CD4-positive, alpha-beta T cell treated with Interleukin-6 at 100 ng/mL for 8 hours (primary cell): Measurements from ENCODE around the gene ESR2.
"Not testable (repeated sequence)": the region's sequence is repeated elsewhere in the genome, so short reads cannot be mapped to it uniquely, and the experiment has no call there.

Experiments
- DNase-seq: peaks from one replicate; pipeline ENCODE4 v3.0.0-alpha.2; 2020; ENCODE audit warnings: mixed read lengths, low spot score

The ESR2 gene

DNA sequence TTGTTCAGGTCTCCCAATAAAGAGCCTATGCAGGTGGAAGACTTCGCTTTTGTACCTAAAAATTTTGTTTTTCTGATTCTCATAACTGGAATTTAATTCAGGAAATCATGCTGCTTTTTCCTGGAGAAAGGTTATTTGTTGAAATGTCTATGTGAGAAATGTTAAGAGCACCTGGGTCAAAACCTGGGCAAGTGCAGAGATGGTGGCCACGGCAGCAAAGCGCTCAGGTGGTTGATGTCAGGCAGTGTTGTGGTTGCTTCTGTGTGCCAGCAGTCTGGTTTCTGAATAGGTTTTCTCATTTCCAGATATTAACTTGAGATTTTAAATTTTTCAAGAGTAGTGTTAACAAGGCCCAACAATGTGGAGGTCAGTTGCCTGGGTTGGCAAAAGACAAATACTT lies 96.2 kb downstream of the ESR2 start:
- no peak for DNase-seq

DNA sequence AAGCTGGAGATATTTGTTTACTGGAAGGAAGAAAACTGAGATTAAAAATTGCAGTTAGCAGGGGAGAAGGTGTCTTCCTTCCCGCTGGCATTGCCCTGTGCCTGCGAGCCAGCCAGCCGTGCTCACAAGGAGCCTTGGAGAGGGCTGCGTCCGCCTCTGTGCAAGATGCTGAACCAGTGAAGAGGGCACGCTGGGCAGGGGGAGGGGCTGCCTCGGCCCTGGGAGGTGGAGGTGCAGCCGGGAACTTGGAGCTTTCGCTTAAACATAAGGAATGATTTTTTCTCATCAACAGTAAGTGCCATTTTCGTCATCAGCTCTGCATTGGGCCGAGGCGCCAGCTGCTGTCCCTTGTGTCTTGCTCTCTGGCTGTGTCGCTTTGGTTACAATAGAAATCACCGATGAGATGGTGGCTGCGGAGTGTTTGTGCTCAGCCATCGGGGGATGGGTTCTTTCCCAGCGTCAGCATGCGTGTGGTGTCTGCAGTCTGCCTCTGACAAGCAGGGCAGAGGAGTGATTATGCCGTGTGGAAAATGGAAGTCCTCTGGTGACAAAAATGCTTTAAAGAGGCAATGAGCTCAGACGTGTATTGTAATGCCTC lies 97.3 kb downstream of the ESR2 start:
- peak; percentile 5 for DNase-seq

DNA sequence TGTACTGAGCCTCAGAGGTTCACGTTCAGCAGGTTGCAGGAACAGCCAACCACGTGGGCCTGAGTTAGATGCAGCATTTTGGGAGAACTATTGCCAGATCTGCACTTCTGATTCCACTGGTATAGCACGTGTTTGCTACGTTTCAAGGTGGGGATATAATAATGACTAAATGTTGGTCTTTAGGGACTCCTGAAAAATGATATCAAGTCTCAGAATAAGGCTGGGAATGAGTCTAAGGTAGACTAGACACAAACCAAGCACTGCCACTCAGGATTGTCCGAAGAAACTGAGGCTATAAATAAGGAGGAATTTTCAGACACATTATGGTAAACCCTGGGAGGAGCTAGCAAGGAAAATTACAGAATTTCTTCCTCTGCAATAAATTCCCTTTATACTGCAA lies 98.1 kb downstream of the ESR2 start:
- no peak for DNase-seq

DNA sequence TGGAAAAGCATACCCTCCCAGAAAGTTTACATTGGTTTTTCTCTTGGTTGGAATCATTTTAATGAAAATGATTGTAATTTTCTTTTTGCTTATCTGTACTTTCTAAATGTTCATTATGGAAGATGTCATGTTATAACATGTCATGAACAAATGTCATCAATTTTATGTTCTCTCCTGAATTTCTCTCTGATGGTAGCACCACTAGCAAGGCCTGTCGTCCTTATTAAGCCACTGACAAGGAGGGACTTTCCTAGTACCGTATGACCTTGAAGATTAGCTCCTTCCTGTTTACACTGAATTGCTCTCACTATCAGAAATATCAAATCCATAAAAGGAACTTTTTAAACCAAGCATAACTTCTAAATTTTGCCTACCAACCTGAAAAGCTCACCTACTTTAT lies 99.0 kb downstream of the ESR2 start:
- DNase-seq, result peak; percentile 14

DNA sequence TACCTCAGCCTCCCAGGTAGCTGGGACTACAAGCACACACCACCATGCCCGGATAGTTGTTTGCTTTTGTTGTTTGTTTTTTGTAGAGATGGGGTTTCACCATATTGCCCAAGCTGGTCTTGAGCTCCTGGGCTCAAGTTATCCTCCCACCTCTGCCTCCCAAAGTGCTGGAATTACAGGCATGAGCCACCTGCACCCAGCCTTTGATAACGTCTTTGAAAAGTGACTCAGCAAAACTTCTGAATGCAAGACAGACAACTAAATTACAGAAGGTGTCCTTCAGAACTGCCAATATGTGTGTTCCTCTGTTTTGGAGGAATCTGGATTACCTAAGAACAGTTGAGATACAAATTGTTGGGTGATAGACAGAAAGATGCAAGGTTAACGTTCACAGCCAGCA lies 99.8 kb downstream of the ESR2 start:
- DNase-seq, result no peak

DNA sequence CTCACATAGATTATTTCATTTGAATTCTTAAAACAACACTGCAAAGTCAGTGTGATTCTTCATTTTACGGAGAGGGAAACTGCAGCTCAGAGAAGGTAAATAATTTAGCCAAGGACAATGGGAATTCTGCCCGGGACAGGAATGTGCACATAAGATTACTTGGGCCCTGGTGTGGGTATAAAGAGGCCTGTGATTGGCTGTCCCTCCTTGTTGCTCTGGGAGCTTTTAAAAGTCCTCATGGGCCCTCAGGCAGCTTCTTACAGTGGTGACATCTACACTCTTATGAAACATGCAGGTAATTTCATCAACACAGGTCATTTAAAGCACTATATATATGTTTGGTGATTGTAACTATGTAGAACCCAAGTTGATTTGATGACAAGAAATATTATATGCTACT lies 100.3 kb downstream of the ESR2 start:
- no peak for DNase-seq

DNA sequence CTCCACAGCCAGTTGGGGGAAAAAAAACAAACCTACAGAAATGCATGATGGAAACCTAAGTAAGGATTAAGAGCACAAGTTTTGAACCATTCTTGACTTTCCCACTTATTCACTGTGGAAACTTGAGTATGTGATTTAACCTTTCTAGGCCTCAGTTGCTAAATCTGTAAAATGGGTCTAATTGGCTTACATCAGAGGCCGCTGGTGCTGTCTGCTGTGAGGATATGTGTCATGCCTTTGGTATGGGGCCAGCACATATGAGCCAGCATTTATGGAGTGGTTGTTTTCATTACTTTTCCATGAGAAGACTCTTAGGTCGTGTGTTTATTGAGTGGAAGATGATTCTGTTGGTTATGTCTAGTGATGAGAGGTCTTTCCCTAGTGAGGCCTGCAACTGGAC lies 102.4 kb downstream of the ESR2 start:
- DNase-seq, result no peak

DNA sequence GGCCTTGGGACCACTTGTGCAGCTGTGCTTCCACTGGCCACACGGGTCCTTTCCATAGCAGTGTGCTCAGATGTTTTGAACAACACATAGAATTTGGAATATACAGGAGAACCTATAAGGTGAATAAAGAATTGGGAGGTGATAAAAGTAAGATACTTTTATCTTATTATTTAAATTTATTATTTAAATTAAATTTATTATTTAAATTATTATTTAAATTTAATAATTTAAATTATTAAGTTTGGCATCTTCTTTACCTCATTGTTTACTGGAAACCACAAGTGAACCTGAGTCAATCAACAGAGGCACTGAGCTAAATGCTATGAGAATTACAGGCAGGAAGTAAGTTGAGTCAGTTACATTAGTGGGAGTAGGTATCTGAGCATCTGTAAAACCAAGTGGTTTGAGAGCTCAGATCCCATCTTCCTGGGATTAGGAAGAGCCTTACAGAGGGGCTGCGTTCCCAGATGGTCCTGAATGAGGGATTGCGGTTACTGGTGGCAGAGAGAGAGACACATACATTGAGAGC lies 103.1 kb downstream of the ESR2 start:
- no peak for DNase-seq

DNA sequence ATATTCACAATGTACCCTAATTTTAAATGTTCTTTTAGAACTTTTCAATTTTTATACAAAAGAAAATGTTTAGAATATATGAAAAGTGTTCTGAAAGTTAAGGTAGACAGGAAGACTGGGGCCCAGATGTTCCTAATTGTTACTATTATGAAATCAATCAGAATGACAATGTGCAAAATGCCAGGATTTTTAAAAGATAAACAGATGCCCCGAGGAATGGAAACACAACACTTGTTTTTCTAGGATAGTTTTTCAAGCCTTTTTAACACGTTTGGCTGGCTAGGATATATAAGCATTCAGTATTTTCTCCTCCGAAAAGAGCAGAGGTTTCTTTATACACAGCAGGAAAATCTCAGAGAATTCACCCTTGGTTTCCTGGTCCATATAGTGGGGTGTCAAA lies 106.8 kb downstream of the ESR2 start:
- no peak for DNase-seq

DNA sequence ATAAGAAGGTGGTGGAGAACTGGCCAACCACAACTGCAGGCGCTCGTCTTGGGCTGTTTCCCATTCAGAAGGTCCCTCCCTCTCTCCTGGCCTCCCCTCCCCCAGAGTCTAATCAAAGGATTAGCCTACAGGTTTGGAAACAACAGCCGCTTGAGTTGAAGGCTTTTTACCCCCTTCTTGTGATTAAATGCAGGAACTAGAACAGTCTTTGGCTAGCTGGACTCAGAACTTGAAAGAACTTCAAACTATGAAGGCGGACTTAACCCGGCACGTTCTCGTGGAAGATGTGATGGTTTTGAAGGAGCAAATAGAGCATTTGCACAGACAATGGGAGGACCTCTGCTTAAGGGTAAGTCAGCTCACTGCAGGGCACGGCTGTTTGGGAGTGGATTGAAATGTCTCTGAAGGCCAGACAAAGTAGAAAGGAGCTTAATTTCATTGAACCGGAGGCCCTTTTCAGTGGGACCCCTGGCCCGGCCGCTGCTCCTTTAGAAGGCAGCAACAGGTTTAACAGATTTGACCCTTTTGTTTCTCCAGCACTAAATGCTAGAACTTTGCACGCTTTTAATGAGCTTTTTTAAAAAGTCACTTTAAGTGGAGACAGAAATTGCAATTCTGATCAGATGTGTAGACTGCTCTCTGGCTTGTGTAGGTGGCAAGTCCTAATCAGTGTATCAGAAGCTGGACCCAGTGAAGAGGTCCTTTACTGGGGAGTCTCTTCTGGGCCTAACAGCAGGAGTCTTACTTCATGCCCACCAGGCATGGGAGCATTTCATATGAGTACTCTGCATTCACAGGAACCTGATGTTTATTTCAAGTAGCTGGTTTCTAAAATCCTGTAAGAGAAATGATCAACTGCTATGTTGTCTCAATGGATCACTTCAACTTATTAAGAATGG lies 107.7 kb downstream of the ESR2 start:
- no peak for DNase-seq

DNA sequence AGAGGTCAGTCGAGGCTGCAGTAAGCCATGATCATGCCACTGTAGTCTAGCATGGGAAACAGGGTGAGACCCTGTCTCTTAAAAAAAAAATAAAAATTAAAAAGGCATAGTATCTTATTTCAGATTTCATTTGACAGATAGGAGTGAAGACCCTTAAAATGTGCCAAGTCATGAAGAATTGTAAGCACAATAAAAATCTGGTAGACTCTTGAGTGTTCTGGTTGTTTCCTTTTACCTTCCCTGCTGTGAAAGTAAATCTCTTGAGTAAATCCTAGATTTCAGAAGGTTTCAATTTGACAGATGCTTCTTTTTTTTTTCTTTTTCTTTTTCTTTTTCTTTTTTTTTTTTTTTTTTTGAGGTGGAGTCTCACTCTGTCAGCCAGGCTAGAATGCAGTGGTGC lies 109.0 kb downstream of the ESR2 start:
- no peak for DNase-seq

DNA sequence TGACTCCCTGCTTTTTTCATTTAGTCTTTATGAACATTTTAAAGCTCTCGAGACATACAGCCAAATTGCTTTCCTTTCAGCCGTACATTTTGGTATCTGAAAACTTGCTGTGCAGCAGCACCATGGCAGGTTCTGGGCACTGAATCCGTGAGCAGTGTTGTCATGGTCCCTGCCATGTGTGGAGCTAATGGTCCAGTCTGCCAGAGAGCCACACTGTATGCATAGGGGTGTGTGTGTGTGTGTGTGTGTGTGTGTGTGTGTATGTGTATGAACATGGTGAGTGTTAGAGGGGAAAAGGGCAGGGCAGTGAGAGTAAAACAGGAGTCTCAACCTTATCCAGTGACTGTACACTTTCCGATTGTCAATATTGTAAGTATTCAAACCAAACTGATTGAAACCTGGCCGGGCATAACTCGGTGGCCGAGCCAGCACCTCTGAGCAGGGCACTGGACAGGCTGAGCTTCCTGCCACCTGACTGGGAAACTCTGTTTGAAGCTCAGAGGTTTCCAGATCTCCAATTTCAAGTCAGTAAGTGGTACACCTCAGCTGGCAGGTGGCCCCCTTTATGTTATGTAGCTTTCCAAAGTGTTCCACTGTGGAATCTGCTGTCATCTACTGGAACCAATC lies 110.0 kb downstream of the ESR2 start:
- no peak for DNase-seq

DNA sequence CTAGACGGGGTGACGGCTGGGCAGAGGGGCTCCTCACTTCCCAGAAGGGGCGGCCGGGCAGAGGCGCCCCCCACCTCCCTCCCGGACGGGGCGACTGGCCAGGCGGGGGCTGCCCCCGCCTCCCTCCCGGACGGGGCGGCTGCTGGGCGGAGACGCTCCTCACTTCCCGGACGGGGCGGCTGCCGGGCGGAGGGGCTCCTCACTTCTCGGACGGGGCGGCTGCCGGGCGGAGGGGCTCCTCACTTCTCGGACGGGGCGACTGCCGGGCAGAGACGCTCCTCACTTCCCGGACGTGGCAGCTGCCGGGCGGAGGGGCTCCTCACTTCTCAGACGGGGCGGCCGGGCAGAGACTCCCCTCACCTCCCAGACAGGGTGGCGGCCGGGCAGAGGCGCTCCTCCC lies 111.3 kb downstream of the ESR2 start:
- DNase-seq, result not testable (repeated sequence)

DNA sequence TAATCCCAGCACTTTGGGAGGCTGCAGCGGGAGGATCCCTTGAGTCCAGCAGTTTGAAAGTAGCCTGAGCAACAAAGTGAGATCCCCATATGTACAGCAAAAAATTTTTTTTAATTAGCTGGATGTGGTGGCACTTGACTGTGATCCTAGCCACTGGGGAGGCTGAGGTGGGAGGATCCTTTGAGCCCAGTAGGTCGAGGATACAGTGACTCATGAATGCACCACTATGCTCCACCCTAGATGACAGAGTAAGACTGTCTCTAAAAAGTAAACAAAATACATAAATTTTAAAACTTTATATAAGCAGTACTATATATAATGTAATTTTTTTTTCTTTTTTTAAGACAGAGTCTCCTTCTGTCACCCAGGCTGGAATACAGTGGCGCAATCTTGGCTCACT lies 115.4 kb downstream of the ESR2 start:
- no peak for DNase-seq

DNA sequence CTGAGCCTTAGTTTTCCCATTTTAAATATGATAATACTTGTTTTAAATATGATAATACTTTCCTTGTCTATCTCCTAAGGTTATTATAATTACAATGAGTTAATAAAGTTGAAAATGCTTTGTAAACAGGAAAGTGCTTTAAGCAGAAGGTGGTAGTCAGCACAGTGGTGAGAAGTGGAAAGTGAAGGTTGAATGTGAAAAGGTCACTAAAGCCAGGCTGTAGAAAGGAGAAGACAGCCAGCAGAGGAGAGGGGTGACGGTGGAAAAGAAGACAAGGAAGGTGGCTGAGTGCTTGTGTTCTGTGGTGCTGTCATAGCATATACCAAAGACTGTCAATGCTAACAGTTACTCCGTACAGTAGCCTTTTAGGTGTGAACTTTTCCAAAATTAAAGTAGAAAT lies 117.8 kb downstream of the ESR2 start:
- DNase-seq, result no peak

DNA sequence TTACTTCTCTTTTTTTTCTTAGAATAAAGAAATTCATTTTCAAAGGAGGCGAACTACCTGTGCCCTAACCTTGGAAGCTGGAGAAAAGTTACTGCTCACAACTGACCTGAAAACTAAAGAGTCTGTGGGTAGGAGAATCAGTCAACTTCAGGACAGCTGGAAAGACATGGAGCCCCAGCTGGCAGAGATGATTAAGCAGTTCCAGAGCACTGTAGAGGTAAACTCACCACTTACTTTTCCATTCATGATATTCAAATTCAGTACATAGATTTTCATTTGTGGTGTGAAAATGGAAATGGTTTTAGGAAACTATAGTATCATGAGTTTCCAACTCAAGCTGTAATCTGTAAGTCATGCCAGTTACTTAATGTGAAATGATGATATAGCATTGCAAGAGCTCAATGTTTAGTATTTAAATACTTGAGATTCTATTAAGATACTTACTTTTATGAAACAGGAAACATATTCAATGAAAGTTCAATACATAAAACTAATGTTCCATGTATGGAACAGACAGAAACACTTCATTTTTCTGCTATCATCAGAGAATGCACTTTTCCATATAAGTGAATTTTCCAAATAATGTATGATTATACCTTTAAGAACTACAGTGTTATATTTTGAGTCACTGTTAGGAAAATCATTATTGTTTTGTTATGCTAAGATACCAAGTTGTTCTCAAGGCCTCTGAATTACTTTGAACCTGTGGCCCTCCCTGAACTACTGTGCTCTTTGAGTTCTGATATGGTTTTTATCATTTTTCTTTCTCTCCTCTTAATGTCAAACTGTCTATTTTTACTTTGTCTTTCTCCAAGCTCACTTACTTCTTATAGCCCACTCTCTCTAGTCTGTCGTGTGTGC lies 119.0 kb downstream of the ESR2 start:
- DNase-seq, result no peak

DNA sequence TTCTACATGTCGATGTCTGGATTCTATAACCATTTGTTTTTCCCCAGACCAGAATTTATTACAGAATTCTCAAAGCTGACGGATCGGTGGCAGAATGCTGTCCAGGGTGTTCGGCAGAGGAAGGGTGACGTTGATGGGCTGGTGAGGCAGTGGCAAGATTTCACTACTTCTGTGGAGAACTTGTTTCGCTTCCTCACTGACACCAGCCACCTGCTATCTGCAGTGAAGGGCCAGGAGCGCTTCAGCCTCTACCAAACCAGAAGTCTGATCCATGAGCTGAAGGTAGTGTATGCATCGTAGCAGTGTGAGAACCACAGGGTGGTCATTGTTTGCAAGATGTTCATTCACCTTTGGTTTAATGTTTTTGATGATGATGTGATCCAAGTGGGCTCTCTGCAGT lies 124.0 kb downstream of the ESR2 start:
- DNase-seq, result no peak

DNA sequence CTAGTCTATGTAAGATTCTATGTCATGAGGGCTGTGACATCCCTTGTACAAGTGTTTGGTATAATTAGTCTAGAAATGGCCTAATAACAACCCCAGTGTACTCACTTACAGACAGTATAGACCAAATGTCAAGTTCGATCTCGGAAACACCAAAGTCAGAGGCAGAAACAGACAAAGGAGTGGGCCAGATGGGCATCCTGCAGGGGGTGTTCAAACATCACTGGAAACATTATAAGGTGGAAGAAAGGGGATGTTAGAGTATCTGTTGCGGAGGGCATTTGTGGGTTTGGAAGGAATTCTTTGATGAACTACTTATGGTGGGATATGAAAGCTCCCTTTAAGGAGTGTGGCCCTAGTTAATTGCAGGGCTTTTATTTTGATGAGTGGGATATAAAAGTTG lies 134.6 kb downstream of the ESR2 start:
- no peak for DNase-seq

DNA sequence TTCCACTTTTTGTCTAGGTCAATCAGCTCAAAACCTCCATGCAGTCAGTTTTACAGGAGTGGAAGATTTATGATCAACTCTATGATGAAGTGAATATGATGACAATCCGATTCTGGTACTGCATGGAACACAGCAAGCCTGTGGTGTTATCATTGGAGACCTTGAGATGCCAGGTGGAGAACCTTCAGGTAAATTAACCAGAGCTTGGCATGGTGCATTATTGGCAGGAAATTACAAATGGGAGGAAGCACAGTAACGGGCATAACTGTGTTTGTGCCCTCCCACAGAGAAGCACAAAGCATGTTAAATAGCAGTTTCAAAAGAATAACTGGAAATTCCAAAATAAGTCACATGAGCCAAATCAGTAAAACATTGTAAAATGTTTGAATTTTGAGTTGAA lies 135.6 kb downstream of the ESR2 start:
- no peak for DNase-seq

DNA sequence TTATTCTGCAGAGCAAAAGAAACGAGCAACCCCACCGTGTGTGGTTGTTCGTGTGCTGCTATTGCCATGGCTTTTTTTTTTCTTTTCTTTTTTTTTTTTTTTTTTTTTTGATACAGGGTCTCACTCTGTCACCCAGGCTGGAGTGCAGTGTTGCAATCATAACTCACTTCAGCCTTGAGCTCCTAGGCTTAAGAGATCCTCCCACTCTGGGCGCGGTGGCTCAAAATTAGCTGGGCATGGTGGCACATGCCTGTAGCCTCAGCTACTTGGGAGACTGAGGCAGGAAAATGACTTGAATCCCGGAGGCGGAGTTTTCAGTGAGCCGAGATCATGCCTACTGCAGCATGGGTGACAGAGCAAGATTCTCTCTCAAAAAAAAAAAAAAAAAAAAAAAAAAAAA lies 144.2 kb downstream of the ESR2 start:
- DNase-seq, result no peak

DNA sequence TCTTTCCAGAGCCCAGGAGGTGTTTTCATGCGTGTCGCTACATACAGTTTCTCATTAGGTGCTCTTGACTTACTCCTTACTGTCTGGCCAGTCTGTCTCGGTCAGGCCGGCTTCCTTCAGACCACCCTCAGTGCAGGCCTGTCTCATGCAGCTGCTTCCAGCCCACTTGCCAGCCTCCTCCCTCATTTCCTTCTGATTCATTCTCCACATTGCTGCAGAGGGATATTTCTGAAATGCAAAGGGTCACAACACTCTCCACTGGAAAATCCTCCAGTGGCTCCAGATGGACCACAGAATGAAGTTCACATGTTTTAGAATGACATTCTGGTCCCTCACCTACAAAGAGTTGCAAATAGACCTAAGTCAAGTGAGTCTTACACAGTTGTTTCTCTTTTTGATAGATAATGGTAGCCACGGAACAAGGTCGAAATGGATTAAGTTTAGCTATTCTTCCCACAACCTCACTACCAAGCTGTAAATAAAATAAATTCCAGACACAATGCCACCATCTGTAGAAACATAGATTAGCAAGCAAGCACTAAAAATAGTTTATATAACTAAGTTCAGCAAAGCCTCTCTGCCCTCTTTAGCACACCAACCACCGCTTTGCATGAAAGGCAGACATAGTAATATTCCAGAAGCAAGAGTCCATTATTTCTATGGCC lies 146.9 kb downstream of the ESR2 start:
- no peak for DNase-seq
